Left colon (tissue), 2 donors: ENCODE results near the gene SULT4A1. TPM values are rescaled to one million over a fixed set of nuclear protein-coding genes. Genes with fewer than 3 reads are reported as not detected.
"Not testable (repeated sequence)": the region's sequence is repeated elsewhere in the genome, so short reads cannot be mapped to it uniquely, and the experiment has no call there.

ENCODE experiments used
- ATAC-seq: fragments of 200-7000 bp; cut with Tn5 transposase; one replicate; pipeline ENCODE4 v1.9.1; 2020; ENCODE audit warnings: mild to moderate bottlenecking, moderate library complexity
- DNase-seq, 2 donors: peaks; one replicate each; pipeline ENCODE4 v3.0.0-alpha.2; 2020
- intact Hi-C, 2 donors: fragments of 100-400 bp; cut with DNase I in 1 of 2; cut with micrococcal nuclease in 1 of 2; formaldehyde crosslinking; loops; one replicate each; pipeline versions ENCODE4 v1.11.2 to v1.14.0; 2022; cut with DNase I, micrococcal nuclease
- long read RNA-seq: library from polyadenylated mRNA; unstranded; transcript quantifications from one replicate; pipeline ENCODE4 v2.0.0, GENCODE V29; 2021
- total RNA-seq, 2 donors: library from RNA; stranded (reverse); fragmentation: NEBNext Ultra II Directional; extraction: Animal tissue kit (Norgen Biotek cat#: 25700); gene quantifications; one replicate each; pipeline ENCODE4 v1.2.1, GENCODE V29; 2021
- donor health status: DM: no; HTN: no; CAD: no.
- donor health status: DM: yes; HTN: yes; CAD: no.

Gene SULT4A1, protein sequence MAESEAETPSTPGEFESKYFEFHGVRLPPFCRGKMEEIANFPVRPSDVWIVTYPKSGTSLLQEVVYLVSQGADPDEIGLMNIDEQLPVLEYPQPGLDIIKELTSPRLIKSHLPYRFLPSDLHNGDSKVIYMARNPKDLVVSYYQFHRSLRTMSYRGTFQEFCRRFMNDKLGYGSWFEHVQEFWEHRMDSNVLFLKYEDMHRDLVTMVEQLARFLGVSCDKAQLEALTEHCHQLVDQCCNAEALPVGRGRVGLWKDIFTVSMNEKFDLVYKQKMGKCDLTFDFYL
- total RNA-seq = under 1 TPM; 0.15 to 0.28 TPM
- long read RNA-seq = 0 reads

DNA sequence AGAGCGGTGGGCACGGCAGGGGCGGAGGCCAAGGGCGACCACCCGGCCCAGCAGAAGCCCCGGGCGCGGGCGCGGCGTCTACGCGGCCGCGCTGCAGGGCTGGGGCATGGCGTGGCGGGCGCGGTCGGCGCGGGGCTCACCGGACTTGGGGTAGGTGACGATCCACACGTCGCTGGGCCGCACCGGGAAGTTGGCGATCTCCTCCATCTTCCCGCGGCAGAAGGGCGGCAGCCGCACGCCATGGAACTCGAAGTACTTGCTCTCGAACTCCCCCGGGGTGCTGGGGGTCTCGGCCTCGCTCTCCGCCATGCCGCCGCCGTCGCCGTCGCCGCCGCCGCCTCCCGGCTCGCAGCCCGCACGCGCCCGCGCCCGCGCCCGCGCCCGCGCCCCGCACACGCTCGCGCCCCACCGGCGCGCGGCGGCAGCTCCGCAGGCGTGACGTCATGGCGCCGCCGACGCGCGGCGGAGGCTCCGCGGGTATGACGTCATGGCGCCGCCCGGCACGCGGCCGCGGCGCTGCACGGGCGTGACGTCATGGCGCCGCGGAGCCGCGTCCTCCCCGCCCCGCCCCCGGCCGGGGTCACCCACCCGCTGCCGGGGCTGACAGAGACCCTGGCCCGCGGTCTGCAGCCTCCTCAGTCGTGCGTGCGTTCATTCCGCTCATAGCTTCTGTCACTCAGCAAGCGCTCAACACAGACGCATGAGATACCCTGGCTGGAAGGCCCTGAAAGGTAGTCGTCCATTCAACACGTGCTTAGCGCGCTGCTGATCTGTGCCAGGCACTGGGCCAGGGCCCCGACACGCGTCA, at the start of gene SULT4A1:
SULT4A1 (minus strand) TSS at position 440 of the 808 bp plus-strand sequence; CDS start at position 309, 131 bp downstream.
- DNase-seq (peak in 1 of 2 donors; percentile 9), ATAC-seq (no peak)
- intact Hi-C loops = no loop called here

DNA sequence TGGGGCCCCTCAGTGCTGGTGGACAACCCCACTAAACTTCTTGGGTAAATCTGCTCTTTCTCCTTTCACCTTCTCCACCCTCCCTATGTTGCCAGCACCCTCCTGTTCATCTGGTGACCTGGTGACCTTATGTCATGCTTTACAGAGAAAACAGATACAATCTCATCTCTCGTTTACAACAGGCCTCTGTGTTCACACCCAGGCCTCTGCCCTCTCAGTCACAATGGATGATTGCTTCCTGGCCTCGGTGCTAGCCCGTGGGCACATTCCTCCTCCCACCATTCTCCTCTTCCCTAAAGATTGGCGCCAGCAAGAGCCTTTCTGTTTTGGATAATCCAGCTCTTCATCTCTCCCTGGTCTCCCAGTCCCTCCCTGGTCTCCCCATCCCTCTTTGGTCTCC, 49.0 kb upstream of the SULT4A1 start:
- ATAC-seq (no peak), DNase-seq (no peak)
- intact Hi-C loops = no loop called here

DNA sequence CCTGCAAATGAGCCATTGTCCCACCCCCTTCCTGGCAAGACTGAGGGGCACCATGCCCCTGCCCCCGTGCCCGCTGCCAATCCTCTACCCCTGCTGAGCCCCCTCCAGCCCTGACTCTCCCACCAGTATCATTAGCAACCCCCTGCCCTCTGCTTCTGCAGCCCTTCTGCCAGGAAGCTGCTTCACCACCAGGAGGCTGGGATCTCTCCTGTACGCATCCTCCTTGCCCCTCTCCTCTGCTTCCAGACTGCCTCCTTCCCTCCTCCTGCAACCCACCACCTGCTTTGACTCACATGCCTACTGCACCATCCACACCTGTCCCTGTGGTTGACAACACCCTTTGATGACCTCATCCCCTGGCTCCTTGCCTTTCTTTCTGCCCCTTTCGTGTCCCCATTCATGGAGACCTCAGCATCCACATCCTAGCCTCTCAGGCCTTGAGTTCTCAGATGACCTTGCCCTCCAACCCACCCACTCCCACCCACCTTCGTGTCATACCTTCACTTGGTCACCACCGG, 47.9 kb upstream of the SULT4A1 start:
- intact Hi-C loops = no loop called here
- DNase-seq (no peak), ATAC-seq (no peak)

DNA sequence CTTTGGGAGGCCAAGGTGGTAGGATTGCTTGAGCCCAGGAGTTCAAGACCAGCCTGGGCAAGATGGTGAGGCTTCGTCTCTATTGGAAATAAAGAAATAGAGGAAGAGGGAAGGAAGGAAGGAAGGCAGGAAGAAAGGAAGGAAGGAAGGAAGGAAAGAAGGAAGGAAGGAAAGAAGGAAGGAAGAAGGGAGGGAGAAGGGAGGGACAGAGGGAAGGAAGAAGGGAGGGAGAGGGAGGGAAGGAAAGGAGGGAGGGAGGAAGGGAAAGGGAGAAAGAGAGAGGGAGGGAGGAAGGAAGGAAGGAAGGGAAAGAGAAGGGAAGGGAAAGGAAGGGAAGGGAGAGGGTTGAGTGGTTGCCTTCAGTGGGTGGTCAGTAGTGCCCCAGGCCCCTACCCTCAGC, 47.4 kb upstream of the SULT4A1 start:
- ATAC-seq (no peak), DNase-seq (no peak)
- intact Hi-C loops = no loop called here

DNA sequence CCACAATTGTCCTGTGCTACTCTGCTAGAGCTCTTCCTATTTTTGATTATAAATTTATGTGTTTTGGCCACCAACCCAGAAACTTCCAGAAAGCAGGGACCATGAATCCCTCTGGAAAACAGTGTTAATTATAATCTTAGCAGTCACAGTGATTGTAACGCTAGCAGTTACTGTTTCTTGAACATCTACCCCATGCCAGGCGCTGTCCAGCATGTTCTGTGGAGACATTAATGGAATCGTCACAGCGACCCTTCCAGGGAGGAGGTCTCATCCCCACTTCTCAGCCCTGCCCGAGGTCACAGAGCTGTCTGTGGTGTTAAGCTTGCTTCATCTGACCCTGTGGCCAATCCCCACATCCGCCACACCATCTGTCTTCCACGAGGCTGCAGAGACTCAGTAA, 43.4 kb upstream of the SULT4A1 start:
- no peak for DNase-seq
- no peak for ATAC-seq

DNA sequence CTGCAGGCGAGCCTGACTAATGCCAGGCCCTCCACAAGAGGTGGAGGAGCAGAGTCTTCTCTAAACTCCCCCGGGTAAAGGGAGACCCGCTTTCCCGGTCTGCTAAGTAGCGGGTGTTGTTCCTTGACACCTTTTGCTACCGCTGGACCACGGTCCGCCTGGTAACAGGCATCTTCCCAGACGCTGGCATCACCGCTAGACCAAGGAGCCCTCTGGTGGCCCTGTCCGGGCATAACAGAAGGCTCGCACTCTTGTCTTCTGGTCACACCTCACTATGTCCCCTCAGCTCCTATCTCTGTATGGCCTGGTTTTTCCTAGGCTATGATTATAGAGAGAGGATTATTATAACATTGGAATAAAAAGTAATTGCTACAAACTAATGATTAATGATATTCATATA, 42.1 kb upstream of the SULT4A1 start:
- ATAC-seq, intact Hi-C loops: not testable (repeated sequence)
- peak in 1 of 2 donors; percentile 36 for DNase-seq

More for the DNA sequence above, 43.4 kb upstream of the SULT4A1 start:
- intact Hi-C loops = no loop called here

DNA sequence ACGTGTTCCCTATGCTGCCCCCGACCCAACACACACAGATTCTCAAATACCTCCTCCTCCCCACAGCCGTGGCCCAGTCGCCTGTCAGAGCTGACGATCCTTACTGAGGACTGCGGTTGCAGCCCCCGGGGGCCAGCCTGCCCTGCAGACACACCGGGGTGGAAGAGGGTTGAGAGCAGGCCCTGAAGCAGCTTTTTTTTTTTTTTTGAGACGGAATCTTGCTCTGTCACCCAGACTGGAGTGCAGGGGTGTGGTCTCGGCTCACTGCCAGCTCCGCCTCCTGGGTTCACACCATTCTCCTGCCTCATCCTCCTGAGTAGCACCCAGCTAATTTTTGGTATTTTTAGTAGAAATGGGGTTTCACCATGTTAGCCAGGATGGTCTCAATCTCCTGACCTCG, 40.7 kb upstream of the SULT4A1 start:
- ATAC-seq, intact Hi-C loops, DNase-seq: not testable (repeated sequence)

DNA sequence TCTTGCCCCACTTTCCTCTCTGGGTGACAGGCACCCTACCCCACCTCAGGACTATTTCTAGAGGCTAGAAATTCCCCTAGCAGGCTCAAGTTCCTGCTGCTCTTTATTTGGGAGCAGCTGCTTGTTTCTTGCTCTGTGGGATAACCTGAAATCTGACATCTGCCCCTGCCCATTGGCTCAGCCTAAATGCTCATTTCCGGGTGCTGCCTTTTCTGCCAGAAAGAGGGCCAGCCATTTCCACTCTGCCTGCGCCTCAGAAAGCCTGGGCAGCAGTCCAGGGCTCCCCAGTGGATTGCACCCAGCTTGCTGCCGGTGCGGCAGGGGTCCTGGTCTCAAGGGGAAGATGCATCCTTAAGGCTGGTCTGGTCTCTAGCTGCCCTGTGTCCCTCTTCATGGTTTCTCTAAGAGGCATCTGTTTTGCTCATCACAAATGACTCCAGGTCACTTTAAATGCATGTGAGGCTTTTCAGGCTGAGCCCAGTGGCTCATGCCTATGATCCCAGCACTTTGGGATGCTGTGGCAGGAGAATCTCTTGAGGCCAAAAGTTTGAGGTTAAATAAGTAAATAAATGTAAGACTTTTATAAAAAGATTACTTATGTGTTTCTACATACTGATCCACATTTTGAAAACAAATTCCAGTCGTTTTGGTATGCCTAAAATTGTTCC, 39.8 kb upstream of the SULT4A1 start:
- intact Hi-C loops = no loop called here
- no peak for ATAC-seq
- no peak for DNase-seq

DNA sequence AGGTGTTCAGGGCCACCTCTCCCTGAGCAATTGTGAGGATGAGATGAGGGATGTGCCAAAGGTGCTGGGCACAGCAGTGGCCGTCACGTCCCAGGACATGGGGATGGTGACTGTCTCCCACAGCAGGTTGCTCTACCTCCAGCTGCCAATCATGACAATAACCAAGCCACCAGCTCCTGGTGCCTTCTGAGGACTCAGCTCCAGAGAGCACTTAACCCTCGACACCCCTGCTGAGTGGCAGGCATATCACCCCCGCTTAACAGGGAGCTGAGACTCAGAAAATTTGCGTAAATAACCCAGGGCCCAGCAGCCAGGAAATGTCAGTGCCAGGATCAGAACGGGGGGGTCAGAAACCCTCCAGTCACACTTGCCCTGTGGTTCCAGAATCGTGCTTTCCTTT, 37.9 kb upstream of the SULT4A1 start:
- DNase-seq (no peak), ATAC-seq (no peak)
- intact Hi-C loops = no loop called here

DNA sequence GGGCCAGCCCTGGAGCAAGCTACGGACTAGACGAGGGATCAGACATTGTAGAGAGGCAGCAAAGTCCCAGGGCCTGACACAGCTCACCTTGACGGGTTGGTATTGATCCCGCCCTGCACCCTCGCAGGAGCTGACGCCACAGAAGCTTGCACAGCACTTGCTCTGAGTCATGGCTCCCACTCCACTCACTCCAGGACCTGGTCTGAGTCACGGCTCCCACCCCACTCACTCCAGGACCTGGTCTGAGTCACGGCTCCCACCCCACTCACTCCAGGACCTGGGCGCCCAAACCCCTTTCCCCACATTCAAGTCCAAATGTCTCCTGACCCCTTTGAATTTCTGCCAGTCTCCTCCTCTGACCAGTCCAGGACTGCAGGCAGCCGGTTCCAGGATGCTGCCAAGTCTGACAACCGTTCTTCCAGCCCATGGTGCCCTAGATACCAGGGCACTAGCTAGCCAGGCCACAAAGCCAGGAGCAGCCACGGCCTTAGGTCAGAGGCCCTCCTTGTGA, 35.5 kb upstream of the SULT4A1 start:
- DNase-seq (no peak), ATAC-seq (no peak)
- intact Hi-C loops = no loop called here

DNA sequence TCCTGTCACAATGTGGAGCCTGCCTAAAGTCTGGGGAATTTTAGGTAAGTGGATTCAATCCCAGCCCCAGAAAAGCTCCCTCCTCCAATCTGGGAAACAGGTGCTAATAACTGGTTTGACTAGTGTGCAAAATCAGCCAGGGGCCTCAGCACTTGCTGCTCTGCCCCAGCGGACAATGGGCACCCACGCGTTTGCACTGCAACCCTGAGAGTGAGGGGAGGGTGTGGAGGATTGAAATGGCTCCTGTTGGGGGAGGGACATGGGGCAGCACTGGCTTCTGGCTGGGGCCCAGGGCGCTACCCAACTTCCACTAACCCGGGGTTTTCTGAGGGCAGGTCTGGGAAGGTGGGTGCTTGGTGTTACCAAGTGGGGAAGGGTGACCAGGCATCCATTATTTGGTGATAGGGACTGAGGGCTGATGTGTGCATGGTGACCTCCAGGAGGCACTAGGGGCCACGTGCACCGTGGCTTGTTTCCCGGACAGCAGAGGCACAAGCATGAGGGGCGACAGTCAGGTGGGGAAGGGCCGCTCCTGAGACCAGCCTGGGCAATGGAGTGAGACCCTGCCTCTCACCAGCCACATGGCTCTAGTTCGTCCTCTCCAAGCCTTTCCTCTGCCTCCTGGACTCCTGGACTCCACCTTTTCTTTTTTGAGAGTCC, 33.8 kb upstream of the SULT4A1 start:
- DNase-seq (no peak), ATAC-seq (no peak)
- intact Hi-C loops = no loop called here

DNA sequence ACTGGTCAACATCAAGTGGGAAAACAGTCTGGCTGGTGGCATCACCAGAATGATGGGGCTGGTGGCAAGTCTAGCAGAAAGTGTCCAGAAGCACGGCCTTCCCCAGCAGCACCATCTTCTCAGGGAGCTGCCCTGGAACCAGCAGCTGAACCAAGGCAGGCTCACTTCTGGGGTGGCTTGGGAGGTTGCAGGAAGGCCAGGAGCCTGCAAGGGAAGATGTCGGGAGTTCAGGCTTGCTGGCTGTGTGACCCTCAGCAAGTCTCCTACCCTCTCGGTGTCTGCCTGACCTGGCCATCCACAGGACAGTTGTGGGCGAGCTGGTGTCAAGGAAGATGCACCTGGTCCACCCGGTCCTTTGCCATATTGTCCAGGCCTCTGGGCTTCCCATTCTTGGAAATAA, 31.8 kb upstream of the SULT4A1 start:
- ATAC-seq = no peak
- intact Hi-C loops = no loop called here
- DNase-seq = no peak

DNA sequence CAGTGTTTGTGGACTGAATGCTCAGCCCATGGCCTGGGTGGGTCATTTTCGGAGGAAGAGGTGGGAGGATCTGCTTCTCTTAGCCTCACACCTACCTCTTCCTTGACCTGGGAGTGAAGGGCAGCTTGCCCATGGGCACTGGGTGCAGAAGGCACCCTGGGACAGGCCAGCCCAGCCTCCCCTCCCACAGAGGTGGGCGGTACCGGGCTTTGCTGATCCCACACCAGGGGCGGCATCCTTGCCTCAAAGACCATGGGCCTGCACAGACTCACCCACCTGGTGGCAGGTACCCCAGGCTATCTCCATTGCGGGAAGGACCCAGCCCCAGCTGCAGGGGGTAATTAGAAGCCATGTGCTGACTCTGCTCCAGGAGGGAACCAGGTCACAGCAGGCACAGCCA, 31.0 kb upstream of the SULT4A1 start:
- no peak for ATAC-seq
- intact Hi-C loops = no loop called here
- DNase-seq = no peak

DNA sequence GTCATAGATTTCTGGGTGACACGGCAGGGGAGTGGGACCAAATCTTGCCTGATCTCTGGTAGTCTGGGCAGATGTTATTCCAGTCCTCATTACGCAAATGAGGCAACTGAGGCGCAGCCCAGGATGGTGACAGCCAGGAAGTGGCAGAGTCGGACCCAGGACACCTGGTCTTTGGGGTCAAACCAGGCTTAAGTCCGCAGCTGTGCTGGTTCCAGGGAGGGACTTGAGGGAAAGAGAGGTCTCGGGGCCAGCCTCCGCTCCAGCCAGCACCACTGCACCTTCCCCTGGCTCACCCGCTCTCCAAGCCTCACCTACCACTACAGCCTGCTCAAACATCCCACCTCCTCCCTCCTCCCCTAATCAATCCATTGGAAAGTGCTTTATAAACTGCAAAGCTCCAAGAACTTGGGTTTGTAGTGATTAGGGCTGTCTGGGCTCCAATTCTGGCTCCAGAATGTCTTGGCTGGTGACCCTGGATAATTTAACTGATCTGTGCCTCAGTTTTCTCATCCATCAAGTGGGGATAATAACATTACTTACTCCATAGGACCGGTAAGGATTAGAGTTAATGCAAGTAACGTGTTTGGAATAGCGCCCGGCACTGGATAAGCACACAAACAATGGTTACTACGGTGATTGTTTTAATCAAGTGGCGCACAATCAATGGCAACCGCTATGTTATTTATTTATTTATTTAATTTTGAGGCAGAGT, 30.0 kb upstream of the SULT4A1 start:
- intact Hi-C loops = no loop called here
- ATAC-seq (no peak), DNase-seq (no peak)

DNA sequence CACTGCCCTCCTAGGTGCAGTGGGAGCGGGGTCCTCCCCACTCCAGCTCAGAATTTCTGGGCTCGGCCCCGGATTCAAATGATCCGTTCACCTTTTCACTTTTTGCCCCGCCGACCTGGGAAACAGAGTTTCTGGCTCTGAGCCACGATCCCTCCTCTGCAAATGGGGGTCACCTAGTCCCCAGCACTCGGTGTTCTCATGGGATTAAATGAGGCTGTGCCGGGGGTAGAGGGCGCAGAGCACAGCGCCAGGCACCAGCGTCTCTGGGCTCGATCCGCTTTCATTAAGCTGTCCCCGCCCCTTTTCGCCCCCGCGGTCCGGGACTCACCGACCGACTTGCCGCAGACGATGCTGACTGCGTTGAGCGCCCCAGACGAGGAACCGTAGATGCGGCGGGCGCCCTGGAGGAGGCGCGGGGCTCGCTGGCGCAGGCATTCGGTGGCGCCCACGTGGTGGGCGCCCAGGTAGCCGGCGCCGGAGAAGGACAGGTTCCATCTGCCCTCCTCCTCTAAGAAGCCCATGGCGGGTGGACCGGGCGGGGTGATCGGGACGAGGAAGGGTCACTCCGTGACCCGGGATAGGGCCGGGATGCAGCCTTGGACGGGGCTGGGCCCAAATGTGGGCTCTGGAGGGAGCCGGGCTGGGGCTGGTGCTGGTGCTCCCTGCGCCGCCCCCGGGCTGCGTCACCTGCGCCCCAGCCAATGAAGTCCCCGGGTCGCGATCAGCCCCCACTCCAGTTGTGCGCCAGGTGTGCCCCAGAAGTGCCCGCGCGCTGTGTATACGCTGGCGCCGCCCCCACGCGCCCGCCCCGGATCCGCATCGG, 29.3 kb upstream of the SULT4A1 start, which contains the start of gene PNPLA5:
PNPLA5 (minus strand) TSS at position 654 of the 823 bp plus-strand sequence; CDS start at position 521, 133 bp downstream.
- ATAC-seq = no peak
- intact Hi-C loops = no loop called here

DNA sequence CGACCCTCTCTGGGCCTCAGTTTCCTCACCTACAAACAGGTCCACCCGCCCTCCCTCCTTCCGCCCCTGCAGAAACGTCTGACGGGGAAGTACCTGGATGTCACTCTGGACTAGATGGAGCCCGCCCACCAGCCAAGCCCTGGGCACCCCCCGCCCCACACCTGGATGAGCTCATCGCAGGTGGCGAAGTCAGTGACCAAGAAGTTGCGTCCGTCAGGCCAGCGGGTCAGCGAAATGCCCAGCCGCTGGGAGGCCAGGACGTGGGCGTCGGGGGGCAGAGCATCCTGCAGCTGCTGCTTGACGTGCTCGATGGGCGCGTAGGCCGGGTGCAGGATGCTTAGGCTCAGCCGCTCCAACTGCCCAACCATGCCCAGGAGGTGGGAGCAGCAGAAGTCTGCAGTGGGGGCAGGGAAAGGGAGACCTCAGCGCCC, 28.6 kb upstream of the SULT4A1 start:
- ATAC-seq (no peak), DNase-seq (no peak)
- intact Hi-C loops = no loop called here

More for the DNA sequence above, 29.3 kb upstream of the SULT4A1 start, which contains the start of gene PNPLA5:
- no peak for DNase-seq

DNA sequence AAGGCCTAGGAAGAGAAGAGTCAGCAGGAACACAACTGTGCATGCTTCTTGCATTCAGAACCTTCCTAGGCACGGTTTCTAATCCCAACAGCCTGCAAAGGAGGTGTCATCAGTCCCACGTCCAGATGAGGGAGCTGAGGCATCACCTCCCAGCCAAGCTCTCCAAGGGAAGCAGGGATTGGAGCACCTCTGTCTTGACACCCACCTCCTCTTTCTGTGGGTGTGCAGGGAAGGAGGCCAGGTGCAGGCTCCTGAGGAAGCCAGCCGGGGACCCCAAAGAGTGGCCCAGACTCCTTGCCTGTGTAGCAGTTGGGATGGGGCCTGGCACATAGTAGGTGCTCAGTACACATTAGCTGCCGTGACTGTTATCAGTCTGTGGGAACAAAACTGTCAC, 27.5 kb upstream of the SULT4A1 start:
- intact Hi-C loops = no loop called here
- ATAC-seq (no peak), DNase-seq (no peak)
